ENCODE data around the gene BICRAL. TPM values are rescaled to one million over a fixed set of nuclear protein-coding genes. Genes with fewer than 3 reads are reported as not detected.

BICRAL gene
- total and polyA plus RNA-seq, 9 of the 15 experiments (the other 6 are each of a cell fraction or from before 2014, with no cell fraction given) = 1.2 to 11.9 (median 5.6) TPM

- Histone ChIP-seq H3K79me2 (ENCODE audit: control insufficient read depth, insufficient read depth, low read length) (peaks cover 82% of the 10 kb centered on the region), H3K9me1 (ENCODE audit: control insufficient read depth, insufficient read depth, low read length) (no peaks in the 10 kb centered on the region), H3K9me3 (replicated peaks; ENCODE audit: control insufficient read depth, insufficient read depth, low read depth, low read length) (no peaks in the 10 kb centered on the region), H4K20me1 (replicated peaks; ENCODE audit: control insufficient read depth, insufficient read depth, low read length) (no peaks in the 10 kb centered on the region), H3K27me3 (ENCODE audit: control insufficient read depth in 2 of 2, insufficient read depth in 2 of 2, low read length in 2 of 2) (no peaks in the 10 kb centered on the region), H3K27ac (ENCODE audit: extremely low read depth, low read depth, low read length) (no peak overlapping the region), H3K4me3 (peak overlapping the region; percentile 77), H3K4me1 (replicated peaks in 1 of 2; ENCODE audit: control insufficient read depth in 2 of 2, insufficient read depth in 2 of 2, low read length in 2 of 2) (peaks cover 24 to 41% of the 10 kb centered on the region in 2 experiments), H2AFZ (ENCODE audit: low read depth, low read length) (no peak overlapping the region), H3K9ac (ENCODE audit: insufficient read depth in 1 of 2, low read depth in 2 of 2, low read length in 2 of 2) (peak overlapping the region; percentile 49 to 95; a peak in 3 of 4 replicates), H3K4me2 (ENCODE audit: insufficient read depth, low read length) (peak overlapping the region; percentile 80), H3K36me3 (ENCODE audit: control insufficient read depth, insufficient read depth, low read length) (peaks cover 4% of the 10 kb centered on the region; the same call in 1 of the 3 replicates)
- DNase-seq (ENCODE audit: extremely low read depth in 1 of 4, low spot score in 3 of 4) (no peak), ATAC-seq (no peak), FAIRE-seq (no peak)
- WGBS (ENCODE audit: insufficient coverage, low coverage, missing lambda C conversion rate) = 57% methylated on average over 12 of the region's 12 CpGs
- POLR2A ChIA-PET = interaction anchor here (0.6 to 8.5 kb wide), 25 partner anchors 9 to 722 kb away, joined by 3 to 73 read pairs (median 4); partner anchors contain the start of genes TBCC and UBR2
- in situ Hi-C loops (cut with MboI) = no loop called here
- intact Hi-C loops (cut with micrococcal nuclease) = no loop called here
- no TSS peak for BruUV-seq (replicated peaks)
- CTCF ChIA-PET (ENCODE audit: low intra/inter-chr PET ratio) = no interaction called here
- TF ChIP-seq MYC (IDR thresholded peaks at IDR 0.05; ENCODE audit: low read depth, low read length) (no peak), MYC (CRISPR knock-in tag; IDR thresholded peaks at IDR 0.05; ENCODE audit: borderline replicate concordance, low read depth) (no peak), ZNF79 (CRISPR knock-in tag; IDR thresholded peaks at IDR 0.05; ENCODE audit: low read depth) (no peak), AFF4 (CRISPR knock-in tag; IDR thresholded peaks at IDR 0.05) (no peak), ZNF436 (CRISPR knock-in tag; IDR thresholded peaks at IDR 0.05) (no peak), IRF2 (CRISPR knock-in tag; IDR thresholded peaks at IDR 0.05) (no peak), SMAD3 (CRISPR knock-in tag; conservative IDR thresholded peaks at IDR 0.05) (0 out of 2 replicates have a peak, but pooled peaks have one; percentile 11), LCOR (CRISPR knock-in tag; IDR thresholded peaks at IDR 0.05) (no peak), JUN (IDR thresholded peaks at IDR 0.05; ENCODE audit: borderline replicate concordance, low read depth, low read length) (no peak), JUN (CRISPR knock-in tag; IDR thresholded peaks at IDR 0.05; ENCODE audit: borderline replicate concordance) (no peak), ATF3 (IDR thresholded peaks at IDR 0.05) (no peak), ATF3 (CRISPR knock-in tag; conservative IDR thresholded peaks at IDR 0.05) (0 out of 2 replicates have a peak, but pooled peaks have one; percentile 18), CCAR2 (IDR thresholded peaks at IDR 0.05; ENCODE audit: low read depth, low read length) (no peak), KDM5B (IDR thresholded peaks at IDR 0.05; ENCODE audit: insufficient replicate concordance, low read depth, low read length) (peak; percentile 9), SRF (CRISPR knock-in tag; IDR thresholded peaks at IDR 0.05) (no peak)
These were observed 3.1 kb downstream of the BICRAL start for GRCh38 chr6:42784717-42785498.

Measured in K562 (cell line).